SK-N-SH treated with all-trans-retinoic acid at 6 μM for 48 hours (cell line): ENCODE results near the gene BMP8A.

ENCODE experiments used
- ESRRG ChIP-seq: fragments of 250-450 bp; sonication (Bioruptor Pico); IDR thresholded peaks from 2 replicates; pipeline ENCODE4 v1.6.1; 2021; ENCODE audit warnings: mild to moderate bottlenecking
- PATZ1 ChIP-seq: fragments of 250-450 bp; sonication (Bioruptor Pico); IDR thresholded peaks from 2 replicates; pipeline ENCODE4 v1.8.0; 2020; ENCODE audit warnings: mild to moderate bottlenecking, moderate library complexity, borderline replicate concordance
- PPARA ChIP-seq: fragments of 250-450 bp; sonication (Bioruptor Pico); IDR thresholded peaks from 2 replicates; pipeline ENCODE4 v1.5.0; 2020; ENCODE audit warnings: mild to moderate bottlenecking, borderline replicate concordance
- ZFP3 ChIP-seq: fragments of 250-450 bp; sonication (Bioruptor Pico); IDR thresholded peaks from 2 replicates; pipeline ENCODE4 v1.5.0; 2020; ENCODE audit warnings: mild to moderate bottlenecking, moderate library complexity
- ZFP30 ChIP-seq: fragments of 450-650 bp; formaldehyde crosslinking; IDR thresholded peaks from 2 replicates; pipeline ENCODE4 v1.5.0; 2022; ENCODE audit warnings: mild to moderate bottlenecking, moderate library complexity
- ZNF70 ChIP-seq: fragments of 450-650 bp; formaldehyde crosslinking; IDR thresholded peaks from 2 replicates; pipeline ENCODE4 v1.5.0; 2020; ENCODE audit warnings: mild to moderate bottlenecking, moderate library complexity
- ZNF8 ChIP-seq: fragments of 450-650 bp; formaldehyde crosslinking; IDR thresholded peaks from 2 replicates; pipeline ENCODE4 v1.5.0; 2020; ENCODE audit warnings: mild to moderate bottlenecking, moderate library complexity

GRCh38 chr1:39569034-39569433 is 77.6 kb downstream of the BMP8A start:
- no peak for TF ChIP-seq ZFP30
- no peak for TF ChIP-seq ZFP3 (CRISPR knock-in tag)
- no peak for TF ChIP-seq PATZ1 (CRISPR knock-in tag)
- no peak for TF ChIP-seq ZNF8 (CRISPR knock-in tag)
- TF ChIP-seq ZNF70 (CRISPR knock-in tag) = no peak
- no peak for TF ChIP-seq PPARA (CRISPR knock-in tag)
- TF ChIP-seq ESRRG (CRISPR knock-in tag) = no peak
